ENCODE results near the gene REC8. TPM values are rescaled to one million over a fixed set of nuclear protein-coding genes. Genes with fewer than 3 reads are reported as not detected.
"Not testable (repeated sequence)": the region's sequence is repeated elsewhere in the genome, so short reads cannot be mapped to it uniquely, and the experiment has no call there.

The REC8 gene
- total RNA-seq, 4 donors from 2014 or later, result 2.5 to 17.2 (median 10.2) TPM

DNA sequence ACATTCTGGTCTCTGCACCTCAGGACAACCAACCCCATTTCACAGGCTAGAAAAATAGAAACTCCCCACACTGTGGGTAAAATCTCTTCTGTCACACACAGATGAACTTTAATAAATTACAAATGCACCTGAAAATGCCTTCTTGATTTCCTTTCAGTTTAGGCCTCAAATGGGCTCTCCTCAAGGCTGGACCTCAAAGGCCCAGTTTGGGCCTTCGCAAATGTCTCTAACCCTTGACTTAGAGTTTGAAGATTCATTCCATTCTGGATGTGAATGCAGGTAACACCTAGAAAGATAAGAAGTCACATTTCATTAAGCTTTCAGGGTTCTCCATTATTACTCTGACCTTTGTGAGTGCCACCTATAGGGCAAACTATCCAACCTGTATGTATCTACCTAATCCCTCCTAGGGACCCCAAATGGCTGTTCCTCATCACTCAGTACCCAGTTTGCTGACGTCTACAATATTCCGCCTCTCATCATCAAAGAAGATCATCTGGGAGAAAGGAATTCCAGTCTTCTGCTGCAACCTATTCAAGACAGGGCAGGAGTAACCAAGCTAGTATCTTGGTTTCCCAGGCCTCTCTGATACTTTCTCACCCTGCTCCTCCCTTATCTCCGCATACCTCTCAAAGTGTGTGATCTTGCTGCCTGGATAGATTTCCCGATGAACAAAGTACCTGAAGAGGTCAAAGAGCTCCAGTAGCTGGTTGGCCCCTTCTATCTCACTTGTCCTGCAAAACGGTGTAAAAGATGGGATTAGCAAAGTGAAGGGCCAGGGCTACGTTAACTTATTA, 42.2 kb downstream of the REC8 start:
- Histone ChIP-seq H3K4me3 (peak overlapping the region; percentile 63), H3K36me3 (peaks cover 29% of the 10 kb centered on the region), H3K27ac (peak overlapping the region; percentile 98), H3K4me1 (peaks cover 35% of the 10 kb centered on the region), H3K27me3 (no peaks in the 10 kb centered on the region), H3K9me3 (no peaks in the 10 kb centered on the region)
- DNase-seq (ENCODE audit: low spot score in 2 of 2), result no peak
- no peak for TF ChIP-seq POLR2A (IDR thresholded peaks at IDR 0.05)
- TF ChIP-seq, protein P1, sequence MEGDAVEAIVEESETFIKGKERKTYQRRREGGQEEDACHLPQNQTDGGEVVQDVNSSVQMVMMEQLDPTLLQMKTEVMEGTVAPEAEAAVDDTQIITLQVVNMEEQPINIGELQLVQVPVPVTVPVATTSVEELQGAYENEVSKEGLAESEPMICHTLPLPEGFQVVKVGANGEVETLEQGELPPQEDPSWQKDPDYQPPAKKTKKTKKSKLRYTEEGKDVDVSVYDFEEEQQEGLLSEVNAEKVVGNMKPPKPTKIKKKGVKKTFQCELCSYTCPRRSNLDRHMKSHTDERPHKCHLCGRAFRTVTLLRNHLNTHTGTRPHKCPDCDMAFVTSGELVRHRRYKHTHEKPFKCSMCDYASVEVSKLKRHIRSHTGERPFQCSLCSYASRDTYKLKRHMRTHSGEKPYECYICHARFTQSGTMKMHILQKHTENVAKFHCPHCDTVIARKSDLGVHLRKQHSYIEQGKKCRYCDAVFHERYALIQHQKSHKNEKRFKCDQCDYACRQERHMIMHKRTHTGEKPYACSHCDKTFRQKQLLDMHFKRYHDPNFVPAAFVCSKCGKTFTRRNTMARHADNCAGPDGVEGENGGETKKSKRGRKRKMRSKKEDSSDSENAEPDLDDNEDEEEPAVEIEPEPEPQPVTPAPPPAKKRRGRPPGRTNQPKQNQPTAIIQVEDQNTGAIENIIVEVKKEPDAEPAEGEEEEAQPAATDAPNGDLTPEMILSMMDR (IDR thresholded peaks at IDR 0.05), result no peak
- no peak for TF ChIP-seq POLR2AphosphoS5 (IDR thresholded peaks at IDR 0.05)
- no peak for TF ChIP-seq EP300 (IDR thresholded peaks at IDR 0.05)
- 89% methylated on average over 7 of the region's 7 CpGs for WGBS

DNA sequence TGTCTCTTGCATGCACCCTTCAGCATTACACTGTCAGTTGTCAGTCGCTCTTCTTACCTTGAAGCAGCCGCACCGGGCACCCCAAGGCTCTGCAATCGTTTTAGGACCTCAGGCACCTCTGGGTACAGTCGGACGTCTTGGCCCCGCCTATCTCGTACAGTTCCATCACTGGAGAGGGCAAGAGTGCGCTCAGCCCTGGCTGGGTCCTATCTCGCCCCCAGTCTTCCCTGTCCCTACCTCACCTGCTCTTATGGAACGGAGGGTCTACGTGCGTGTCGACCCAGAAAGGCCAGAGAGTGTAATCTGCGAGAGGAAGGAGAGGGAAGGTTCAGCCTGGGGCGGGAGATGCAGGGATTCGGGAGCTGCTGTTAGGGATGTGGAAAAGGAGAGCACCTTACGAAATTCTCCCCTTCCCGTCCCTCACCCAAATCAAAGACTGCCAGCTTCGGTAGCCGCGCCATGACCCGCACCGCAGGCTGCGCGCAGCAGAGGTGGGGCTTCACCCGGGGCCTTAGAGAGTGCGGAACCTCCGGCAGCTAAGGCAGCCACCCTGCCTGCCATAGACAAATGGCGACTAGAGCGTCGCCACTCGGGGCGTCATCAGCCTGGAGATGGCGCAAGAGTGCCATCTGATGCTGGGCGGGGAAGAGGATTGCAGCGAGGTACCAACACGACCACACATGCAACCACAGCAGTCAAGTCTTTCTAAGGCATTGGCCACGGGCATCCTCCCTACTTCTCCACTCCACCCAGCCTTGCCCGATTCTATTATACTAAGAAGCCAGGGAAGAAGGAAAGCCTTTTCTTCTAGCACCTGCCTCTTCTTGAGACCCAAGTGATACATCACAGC, 43.8 kb downstream of the REC8 start, which contains the start of gene MDP1:
Gene MDP1 (minus strand): TSS at position 572 of the 850 bp plus-strand sequence. CDS start 111 bp downstream, at position 461.
- DNase-seq (ENCODE audit: low spot score in 2 of 2), result peak; percentile 90 to 91
- H3K27me3 ChIP-seq, result no peaks in the 10 kb centered on the region
- under 1% methylated on average over 39 of the region's 40 CpGs for WGBS
- no peaks in the 10 kb centered on the region for H3K9me3 ChIP-seq
- H3K27ac ChIP-seq, result peak within 1 kb of the TSS; percentile 89
- TF ChIP-seq, protein P1 (IDR thresholded peaks at IDR 0.05), result peak in 1 of 2 donors; percentile 60
- TF ChIP-seq EP300 (IDR thresholded peaks at IDR 0.05), result no peak
- TF ChIP-seq POLR2AphosphoS5 (IDR thresholded peaks at IDR 0.05), result peak; percentile 45 to 90 (median 90)
- TF ChIP-seq POLR2A (IDR thresholded peaks at IDR 0.05), result peak; percentile 9 to 63
- peaks cover 35% of the 10 kb centered on the region for H3K4me1 ChIP-seq
- peaks cover 13% of the 10 kb centered on the region for H3K36me3 ChIP-seq
- H3K4me3 ChIP-seq, result peak within 1 kb of the TSS; percentile 71

DNA sequence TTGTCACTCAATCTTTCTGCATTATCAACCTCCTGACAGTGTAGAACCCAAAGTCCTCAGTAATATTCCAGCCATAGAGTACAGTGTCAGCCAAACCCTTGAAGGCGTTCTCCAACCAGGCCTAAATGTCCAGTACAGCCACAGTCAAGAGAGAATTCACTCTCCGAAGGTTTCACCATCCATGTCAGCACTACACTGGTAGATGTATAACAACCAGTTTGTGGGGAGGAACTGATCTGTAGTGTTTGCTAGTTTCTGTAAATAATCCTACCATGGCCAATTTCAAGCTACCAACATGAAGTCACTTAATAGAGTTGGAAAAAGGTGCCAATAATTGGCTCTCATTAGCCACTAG, 44.4 kb downstream of the REC8 start:
- peak overlapping the region; percentile 71 for H3K4me3 ChIP-seq
- no peaks in the 10 kb centered on the region for H3K9me3 ChIP-seq
- DNase-seq (ENCODE audit: low spot score in 2 of 2), result no peak
- peak overlapping the region; percentile 89 for H3K27ac ChIP-seq
- H3K27me3 ChIP-seq, result no peaks in the 10 kb centered on the region
- TF ChIP-seq EP300 (IDR thresholded peaks at IDR 0.05), result no peak
- TF ChIP-seq POLR2AphosphoS5 (IDR thresholded peaks at IDR 0.05), result no peak
- TF ChIP-seq POLR2A (IDR thresholded peaks at IDR 0.05), result no peak
- TF ChIP-seq, protein P1 (IDR thresholded peaks at IDR 0.05), result no peak
- H3K4me1 ChIP-seq, result peaks cover 35% of the 10 kb centered on the region
- H3K36me3 ChIP-seq, result peaks cover 7% of the 10 kb centered on the region
- WGBS, result 86% methylated on average over 2 of the region's 2 CpGs

DNA sequence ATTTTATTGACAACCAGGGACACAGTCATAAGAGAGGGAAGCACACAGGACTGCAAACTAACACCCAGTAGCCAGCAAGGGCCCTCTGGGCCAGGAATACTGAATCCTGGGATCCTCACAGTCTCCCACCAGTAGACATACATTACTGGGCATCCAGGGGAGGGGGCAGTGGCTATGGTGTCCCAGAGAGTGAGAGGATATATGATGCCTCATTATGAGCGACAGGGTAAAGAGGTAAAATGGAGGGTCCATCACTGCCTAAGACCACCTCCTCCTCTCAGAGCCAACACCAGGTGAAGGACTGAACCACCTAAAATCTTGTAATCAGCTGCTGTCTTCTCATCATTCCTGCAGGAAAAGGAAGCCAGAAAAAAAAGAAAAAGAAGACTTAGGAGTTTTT, 45.0 kb downstream of the REC8 start:
- 92% methylated on average over 1 of the region's 1 CpG for WGBS
- H3K4me3 ChIP-seq, H3K9me3 ChIP-seq, H3K27ac ChIP-seq, H3K27me3 ChIP-seq, H3K36me3 ChIP-seq: not testable (repeated sequence)
- peaks cover 33% of the 10 kb centered on the region for H3K4me1 ChIP-seq
- peak in 1 of 2 donors; percentile 18 for DNase-seq (ENCODE audit: low spot score in 2 of 2)

DNA sequence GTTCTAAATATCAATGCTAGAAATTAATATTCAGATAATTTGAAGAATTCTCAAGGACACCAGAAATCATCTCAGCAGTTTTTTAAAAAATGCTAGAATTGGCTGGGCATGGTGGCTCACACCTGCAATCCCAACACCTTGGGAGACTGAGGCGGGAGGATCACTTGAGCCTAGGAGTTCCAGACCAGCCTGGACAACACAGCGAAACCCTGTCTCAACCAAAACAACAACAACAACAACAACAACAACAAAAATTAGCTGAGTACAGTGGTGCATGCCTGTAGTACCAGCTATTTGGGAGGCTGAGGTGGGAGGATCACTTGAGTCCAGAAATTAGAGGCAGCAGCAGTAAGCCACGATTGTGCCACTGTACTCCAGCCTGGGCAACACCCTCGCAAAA, 47.2 kb downstream of the REC8 start:
- DNase-seq (ENCODE audit: low spot score in 2 of 2), result peak in 1 of 2 donors; percentile 4
- Histone ChIP-seq H3K36me3 (peaks cover 4% of the 10 kb centered on the region), H3K27me3 (no peaks in the 10 kb centered on the region), H3K27ac (no peak overlapping the region), H3K9me3 (no peaks in the 10 kb centered on the region), H3K4me1 (peaks cover 20% of the 10 kb centered on the region), H3K4me3 (no peak overlapping the region)
- 81% methylated on average over 4 of the region's 4 CpGs for WGBS
- TF ChIP-seq EP300 (IDR thresholded peaks at IDR 0.05), result no peak
- TF ChIP-seq, protein P1 (IDR thresholded peaks at IDR 0.05), result no peak

All from suprapubic skin (tissue), 4 donors.